ENCODE results near the gene EPB41L4B.
"Not testable (repeated sequence)": the region's sequence is repeated elsewhere in the genome, so short reads cannot be mapped to it uniquely, and the experiment has no call there.

The EPB41L4B gene

DNA sequence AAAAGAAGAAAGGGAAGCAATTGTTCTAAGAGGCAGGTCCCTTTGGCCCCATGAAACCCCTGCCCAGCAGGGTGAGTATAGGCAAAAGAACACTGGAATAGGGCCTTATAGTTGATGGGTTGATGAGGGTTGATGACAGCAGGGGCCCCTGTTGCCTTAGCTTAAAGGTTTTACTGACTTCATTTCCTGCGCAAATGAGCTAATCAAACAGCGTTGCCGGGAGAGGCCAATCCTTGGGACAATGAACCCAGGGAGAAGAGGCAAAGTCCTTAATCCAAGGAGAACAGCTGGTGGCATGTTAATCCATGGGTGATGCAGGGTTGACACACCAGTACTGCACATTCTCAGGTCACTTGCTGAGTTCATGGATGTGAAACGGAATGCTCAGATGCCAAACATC lies 22.0 kb upstream of the EPB41L4B start:
- Histone ChIP-seq H3K36me3 (ENCODE audit: insufficient read depth, low read length) (no peaks in the 10 kb centered on the region), H3K27me3 (ENCODE audit: insufficient read depth, low read length) (no peaks in the 10 kb centered on the region), H3F3A (ENCODE audit: insufficient read depth, low read length) (no peaks in the 10 kb centered on the region), H3K9me3 (ENCODE audit: low read length) (no peaks in the 10 kb centered on the region), H4K20me1 (ENCODE audit: insufficient read depth, low read length) (no peaks in the 10 kb centered on the region), H3K27ac (ENCODE audit: low read depth, low read length, poor library complexity, severe bottlenecking) (no peak overlapping the region), H3K4me1 (ENCODE audit: insufficient read depth, low read length, severe bottlenecking) (no peaks in the 10 kb centered on the region), H3K4me2 (ENCODE audit: low read length) (no peak overlapping the region), H3K4me3 (ENCODE audit: low read depth, low read length, poor library complexity, severe bottlenecking) (no peak overlapping the region), H3K9ac (ENCODE audit: low read length) (no peak overlapping the region), H3K79me2 (ENCODE audit: insufficient read depth, low read length) (no peaks in the 10 kb centered on the region), H3K9me2 (ENCODE audit: low read depth, low read length) (no peaks in the 10 kb centered on the region), H2AFZ (ENCODE audit: low read length) (no peak overlapping the region)
- TF ChIP-seq, protein P1, sequence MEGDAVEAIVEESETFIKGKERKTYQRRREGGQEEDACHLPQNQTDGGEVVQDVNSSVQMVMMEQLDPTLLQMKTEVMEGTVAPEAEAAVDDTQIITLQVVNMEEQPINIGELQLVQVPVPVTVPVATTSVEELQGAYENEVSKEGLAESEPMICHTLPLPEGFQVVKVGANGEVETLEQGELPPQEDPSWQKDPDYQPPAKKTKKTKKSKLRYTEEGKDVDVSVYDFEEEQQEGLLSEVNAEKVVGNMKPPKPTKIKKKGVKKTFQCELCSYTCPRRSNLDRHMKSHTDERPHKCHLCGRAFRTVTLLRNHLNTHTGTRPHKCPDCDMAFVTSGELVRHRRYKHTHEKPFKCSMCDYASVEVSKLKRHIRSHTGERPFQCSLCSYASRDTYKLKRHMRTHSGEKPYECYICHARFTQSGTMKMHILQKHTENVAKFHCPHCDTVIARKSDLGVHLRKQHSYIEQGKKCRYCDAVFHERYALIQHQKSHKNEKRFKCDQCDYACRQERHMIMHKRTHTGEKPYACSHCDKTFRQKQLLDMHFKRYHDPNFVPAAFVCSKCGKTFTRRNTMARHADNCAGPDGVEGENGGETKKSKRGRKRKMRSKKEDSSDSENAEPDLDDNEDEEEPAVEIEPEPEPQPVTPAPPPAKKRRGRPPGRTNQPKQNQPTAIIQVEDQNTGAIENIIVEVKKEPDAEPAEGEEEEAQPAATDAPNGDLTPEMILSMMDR (IDR thresholded peaks at IDR 0.05; ENCODE audit: low read length) = no peak
- no peak for TF ChIP-seq EZH2 (IDR thresholded peaks at IDR 0.05; ENCODE audit: borderline replicate concordance, low read length)

- no peaks in the 10 kb centered on the region for H3F3A ChIP-seq (ENCODE audit: insufficient read depth, low read length)
- no peaks in the 10 kb centered on the region for H3K9me2 ChIP-seq (ENCODE audit: low read depth, low read length)
- H4K20me1 ChIP-seq (ENCODE audit: insufficient read depth, low read length) = no peaks in the 10 kb centered on the region
- H3K79me2 ChIP-seq (ENCODE audit: insufficient read depth, low read length) = no peaks in the 10 kb centered on the region
- H3K4me3 ChIP-seq (ENCODE audit: low read depth, low read length, poor library complexity, severe bottlenecking) = no peak overlapping the region
- no peak overlapping the region for H3K27ac ChIP-seq (ENCODE audit: low read depth, low read length, poor library complexity, severe bottlenecking)
- no peaks in the 10 kb centered on the region for H3K27me3 ChIP-seq (ENCODE audit: insufficient read depth, low read length)
- H3K36me3 ChIP-seq (ENCODE audit: insufficient read depth, low read length) = no peaks in the 10 kb centered on the region
- no peak overlapping the region for H2AFZ ChIP-seq (ENCODE audit: low read length)
- no peak overlapping the region for H3K9ac ChIP-seq (ENCODE audit: low read length)
- TF ChIP-seq, protein P1 (IDR thresholded peaks at IDR 0.05; ENCODE audit: low read length) = no peak
- TF ChIP-seq EZH2 (IDR thresholded peaks at IDR 0.05; ENCODE audit: borderline replicate concordance, low read length) = no peak
- H3K9me3 ChIP-seq (ENCODE audit: low read length) = no peaks in the 10 kb centered on the region
- no peak overlapping the region for H3K4me2 ChIP-seq (ENCODE audit: low read length)
- H3K4me1 ChIP-seq (ENCODE audit: insufficient read depth, low read length, severe bottlenecking) = no peaks in the 10 kb centered on the region
These were observed 20.7 kb upstream of the EPB41L4B start for GRCh38 chr9:109341561-109341960.

- H3K9ac ChIP-seq (ENCODE audit: low read length); H3K4me2 ChIP-seq (ENCODE audit: low read length); H3K27me3 ChIP-seq (ENCODE audit: insufficient read depth, low read length); H4K20me1 ChIP-seq (ENCODE audit: insufficient read depth, low read length); H3K9me3 ChIP-seq (ENCODE audit: low read length); H3K27ac ChIP-seq (ENCODE audit: low read depth, low read length, poor library complexity, severe bottlenecking); H3F3A ChIP-seq (ENCODE audit: insufficient read depth, low read length); H3K9me2 ChIP-seq (ENCODE audit: low read depth, low read length); H3K79me2 ChIP-seq (ENCODE audit: insufficient read depth, low read length); H3K36me3 ChIP-seq (ENCODE audit: insufficient read depth, low read length); H2AFZ ChIP-seq (ENCODE audit: low read length); H3K4me1 ChIP-seq (ENCODE audit: insufficient read depth, low read length, severe bottlenecking); H3K4me3 ChIP-seq (ENCODE audit: low read depth, low read length, poor library complexity, severe bottlenecking): not testable (repeated sequence)
These were observed 20.1 kb upstream of the EPB41L4B start for GRCh38 chr9:109340979-109341378.

- no peaks in the 10 kb centered on the region for H3K9me2 ChIP-seq (ENCODE audit: low read depth, low read length)
- no peak overlapping the region for H2AFZ ChIP-seq (ENCODE audit: low read length)
- no peak overlapping the region for H3K27ac ChIP-seq (ENCODE audit: low read depth, low read length, poor library complexity, severe bottlenecking)
- no peak overlapping the region for H3K4me2 ChIP-seq (ENCODE audit: low read length)
- H3K4me1 ChIP-seq (ENCODE audit: insufficient read depth, low read length, severe bottlenecking) = no peaks in the 10 kb centered on the region
- H3K79me2 ChIP-seq (ENCODE audit: insufficient read depth, low read length) = no peaks in the 10 kb centered on the region
- no peaks in the 10 kb centered on the region for H3K36me3 ChIP-seq (ENCODE audit: insufficient read depth, low read length)
- H3K27me3 ChIP-seq (ENCODE audit: insufficient read depth, low read length) = no peaks in the 10 kb centered on the region
- TF ChIP-seq EZH2 (IDR thresholded peaks at IDR 0.05; ENCODE audit: borderline replicate concordance, low read length) = no peak
- TF ChIP-seq, protein P1 (IDR thresholded peaks at IDR 0.05; ENCODE audit: low read length) = no peak
- H3F3A ChIP-seq (ENCODE audit: insufficient read depth, low read length) = no peaks in the 10 kb centered on the region
- H4K20me1 ChIP-seq (ENCODE audit: insufficient read depth, low read length) = no peaks in the 10 kb centered on the region
- no peak overlapping the region for H3K9ac ChIP-seq (ENCODE audit: low read length)
- no peak overlapping the region for H3K4me3 ChIP-seq (ENCODE audit: low read depth, low read length, poor library complexity, severe bottlenecking)
- no peaks in the 10 kb centered on the region for H3K9me3 ChIP-seq (ENCODE audit: low read length)
These were observed 15.6 kb upstream of the EPB41L4B start for GRCh38 chr9:109336409-109336808.

All from OCI-LY1 (cell line).